Measurements from ENCODE around the gene UNC13A. TPM values are rescaled to one million over a fixed set of nuclear protein-coding genes. Genes with fewer than 3 reads are reported as not detected.
"Not testable (repeated sequence)": the region's sequence is repeated elsewhere in the genome, so short reads cannot be mapped to it uniquely, and the experiment has no call there.

UNC13A gene
- polyA plus RNA-seq, 1 experiment: 2.2 TPM

DNA sequence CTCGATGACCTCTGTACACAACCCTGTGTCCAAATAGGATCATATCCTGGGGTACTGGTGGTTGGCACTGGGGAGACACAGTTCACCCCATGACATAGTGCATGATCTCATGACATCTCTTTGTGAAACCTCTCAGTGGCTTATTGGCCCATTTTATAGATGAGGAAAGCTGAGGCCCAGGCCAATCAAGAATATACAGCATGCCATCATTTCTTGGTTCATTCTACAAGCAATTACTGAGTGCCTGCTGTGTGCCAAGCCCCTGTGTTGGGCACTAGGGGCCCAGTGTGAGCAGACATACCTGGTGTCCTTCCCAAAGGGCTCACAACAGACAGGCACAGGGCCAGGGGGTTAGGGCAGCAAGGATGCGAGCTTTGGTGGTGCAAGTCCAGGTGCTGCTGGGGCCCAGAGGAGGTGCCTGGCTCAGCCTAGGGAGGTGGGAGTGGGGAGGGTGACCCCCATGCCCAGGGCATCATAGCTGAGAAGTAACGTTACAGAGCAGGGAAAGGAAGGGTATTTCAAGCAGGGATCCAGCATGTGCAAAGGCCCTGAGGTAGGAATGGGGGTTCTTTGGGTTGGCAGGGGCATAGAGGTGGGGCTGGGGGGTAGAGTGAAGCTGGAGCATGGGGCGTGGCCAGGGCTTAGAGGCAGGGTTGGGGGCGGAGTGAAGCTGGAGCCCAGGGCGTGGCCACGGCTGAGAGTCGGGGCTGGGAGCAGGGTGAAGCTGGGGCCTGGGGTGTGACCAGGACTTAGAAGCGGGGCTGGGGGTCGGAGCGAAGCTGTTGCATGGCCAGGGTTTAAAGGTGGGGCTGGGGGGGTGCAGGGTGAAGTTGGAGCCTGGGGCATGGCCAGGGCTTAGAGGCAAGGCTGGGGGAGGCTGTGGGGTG, 112.0 kb downstream of the UNC13A start:
- Histone ChIP-seq H3K36me3 (ENCODE audit: control insufficient read depth, insufficient read depth, low read length) (peaks cover 41% of the 10 kb centered on the region), H3K27me3 (ENCODE audit: control insufficient read depth, insufficient read depth, low read length) (no peaks in the 10 kb centered on the region), H3K4me3 (ENCODE audit: low read depth, low read length) (no peak overlapping the region)
- CTCF ChIA-PET: interaction anchor here (0.6 to 3.4 kb wide), 9 partner anchors 9 to 111 kb away, joined by 3 to 16 read pairs (median 4); no protein-coding TSS in a partner anchor
- DNase-seq (ENCODE audit: low read depth): no peak
- POLR2A ChIA-PET: no interaction called here
- TF ChIP-seq, protein P1, sequence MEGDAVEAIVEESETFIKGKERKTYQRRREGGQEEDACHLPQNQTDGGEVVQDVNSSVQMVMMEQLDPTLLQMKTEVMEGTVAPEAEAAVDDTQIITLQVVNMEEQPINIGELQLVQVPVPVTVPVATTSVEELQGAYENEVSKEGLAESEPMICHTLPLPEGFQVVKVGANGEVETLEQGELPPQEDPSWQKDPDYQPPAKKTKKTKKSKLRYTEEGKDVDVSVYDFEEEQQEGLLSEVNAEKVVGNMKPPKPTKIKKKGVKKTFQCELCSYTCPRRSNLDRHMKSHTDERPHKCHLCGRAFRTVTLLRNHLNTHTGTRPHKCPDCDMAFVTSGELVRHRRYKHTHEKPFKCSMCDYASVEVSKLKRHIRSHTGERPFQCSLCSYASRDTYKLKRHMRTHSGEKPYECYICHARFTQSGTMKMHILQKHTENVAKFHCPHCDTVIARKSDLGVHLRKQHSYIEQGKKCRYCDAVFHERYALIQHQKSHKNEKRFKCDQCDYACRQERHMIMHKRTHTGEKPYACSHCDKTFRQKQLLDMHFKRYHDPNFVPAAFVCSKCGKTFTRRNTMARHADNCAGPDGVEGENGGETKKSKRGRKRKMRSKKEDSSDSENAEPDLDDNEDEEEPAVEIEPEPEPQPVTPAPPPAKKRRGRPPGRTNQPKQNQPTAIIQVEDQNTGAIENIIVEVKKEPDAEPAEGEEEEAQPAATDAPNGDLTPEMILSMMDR (IDR thresholded peaks at IDR 0.05; ENCODE audit: insufficient read depth, low read depth, low read length): no peak

DNA sequence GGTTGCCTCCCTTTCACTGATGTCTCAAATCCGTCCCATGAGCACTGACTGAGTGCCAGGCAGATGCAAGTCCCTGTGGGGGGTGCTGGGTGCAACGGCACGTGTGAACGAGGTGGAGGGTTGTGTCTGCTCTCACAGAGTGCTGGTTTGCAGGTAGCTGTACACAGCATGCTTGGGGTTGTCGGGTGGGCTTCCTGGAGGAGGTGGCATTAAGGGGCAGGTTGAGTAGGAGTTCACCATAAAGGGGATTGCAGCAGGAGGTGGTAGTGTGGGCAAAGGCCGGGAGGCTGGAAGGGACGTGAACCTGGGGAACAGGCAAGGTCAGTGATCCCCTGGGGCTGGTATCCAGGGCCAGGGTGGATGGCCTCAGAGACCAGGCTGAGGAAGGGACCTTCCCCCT, 115.5 kb downstream of the UNC13A start:
- POLR2A ChIA-PET: no interaction called here
- Histone ChIP-seq H3K36me3 (ENCODE audit: control insufficient read depth, insufficient read depth, low read length) (peaks cover 34% of the 10 kb centered on the region), H3K4me3 (ENCODE audit: low read depth, low read length) (no peak overlapping the region), H3K27me3 (ENCODE audit: control insufficient read depth, insufficient read depth, low read length) (no peaks in the 10 kb centered on the region)
- TF ChIP-seq, protein P1 (IDR thresholded peaks at IDR 0.05; ENCODE audit: insufficient read depth, low read depth, low read length): no peak
- no peak for DNase-seq (ENCODE audit: low read depth)
- CTCF ChIA-PET: interaction anchor here (1.2 to 3.4 kb wide), 11 partner anchors 9 to 132 kb away, joined by 3 to 16 read pairs (median 6); partner anchors contain the start of gene PGLS

DNA sequence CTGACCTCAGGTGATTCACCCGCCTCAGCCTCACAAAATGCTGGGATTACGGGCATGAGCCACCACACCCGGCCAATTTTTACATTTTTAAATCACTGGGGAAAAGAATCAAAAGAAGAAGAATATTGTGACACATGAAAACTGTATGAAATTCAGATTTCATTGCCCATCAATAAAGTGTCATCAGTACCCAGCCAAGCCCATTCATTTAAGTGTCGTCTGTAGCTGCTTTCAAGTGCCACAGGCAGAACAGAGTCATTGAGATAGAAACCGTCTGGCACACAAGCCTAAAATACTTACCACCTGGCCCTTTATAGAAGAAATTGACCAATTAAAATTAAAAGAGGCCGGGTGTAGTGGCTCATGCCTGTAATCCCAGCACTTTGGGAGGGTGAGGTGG, 117.4 kb downstream of the UNC13A start:
- Histone ChIP-seq H3K36me3 (ENCODE audit: control insufficient read depth, insufficient read depth, low read length) (peaks cover 28% of the 10 kb centered on the region), H3K4me3 (ENCODE audit: low read depth, low read length) (no peak overlapping the region), H3K27me3 (ENCODE audit: control insufficient read depth, insufficient read depth, low read length) (no peaks in the 10 kb centered on the region)
- ChIA-PET CTCF (interaction anchor here (1.2 to 1.3 kb wide), 2 partner anchors 15 to 74 kb away, joined by 3 to 4 read pairs; no protein-coding TSS in a partner anchor), POLR2A (no interaction called here)
- TF ChIP-seq, protein P1 (IDR thresholded peaks at IDR 0.05; ENCODE audit: insufficient read depth, low read depth, low read length): no peak
- no peak for DNase-seq (ENCODE audit: low read depth)

DNA sequence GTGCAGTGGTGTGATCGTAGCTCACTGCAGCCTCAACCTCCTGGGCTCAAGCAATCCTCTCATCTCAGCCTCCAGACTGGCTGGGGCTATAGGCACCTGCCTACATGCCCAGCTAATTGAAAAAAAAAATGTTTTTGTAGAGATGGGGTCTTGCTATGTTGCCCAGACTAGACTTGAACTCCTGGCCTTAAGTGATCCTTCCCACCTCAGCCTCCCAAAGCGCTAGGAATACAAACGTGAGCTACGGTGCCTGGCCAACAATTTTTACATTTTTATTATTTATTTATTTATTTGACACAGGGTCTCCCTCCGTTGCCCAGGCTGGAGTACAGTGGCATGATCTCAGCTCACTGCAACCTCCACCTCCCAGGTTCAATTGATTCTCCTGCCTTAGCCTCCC, 117.9 kb downstream of the UNC13A start:
- H3K4me3 ChIP-seq (ENCODE audit: low read depth, low read length); POLR2A ChIA-PET; H3K27me3 ChIP-seq (ENCODE audit: control insufficient read depth, insufficient read depth, low read length); DNase-seq (ENCODE audit: low read depth): not testable (repeated sequence)
- CTCF ChIA-PET: interaction anchor here (1.2 to 1.3 kb wide), 2 partner anchors 14 to 74 kb away, joined by 3 to 4 read pairs; no protein-coding TSS in a partner anchor
- H3K36me3 ChIP-seq (ENCODE audit: control insufficient read depth, insufficient read depth, low read length): peaks cover 27% of the 10 kb centered on the region

DNA sequence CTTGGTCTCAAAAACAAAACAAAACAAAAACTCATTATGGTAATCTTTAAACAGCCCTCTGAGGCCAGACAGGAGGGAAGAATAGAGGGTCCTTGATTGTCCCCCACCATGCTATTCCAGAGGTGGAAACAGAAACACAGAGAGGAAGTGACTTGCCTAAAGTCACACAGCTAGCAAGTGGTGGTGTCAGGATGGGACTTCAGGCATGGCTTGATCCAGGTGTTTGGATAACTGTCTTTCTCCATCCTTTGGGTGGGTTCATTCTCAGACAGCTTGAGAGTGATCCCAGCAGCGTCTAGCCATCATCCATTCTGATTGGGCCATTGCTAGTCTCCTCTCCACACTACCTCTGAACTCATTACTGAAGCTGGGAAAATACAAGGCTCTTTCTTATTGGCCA, 120.2 kb downstream of the UNC13A start:
- peaks cover 24% of the 10 kb centered on the region for H3K36me3 ChIP-seq (ENCODE audit: control insufficient read depth, insufficient read depth, low read length)
- no peak overlapping the region for H3K4me3 ChIP-seq (ENCODE audit: low read depth, low read length)
- TF ChIP-seq, protein P1 (IDR thresholded peaks at IDR 0.05; ENCODE audit: insufficient read depth, low read depth, low read length): no peak
- no peaks in the 10 kb centered on the region for H3K27me3 ChIP-seq (ENCODE audit: control insufficient read depth, insufficient read depth, low read length)
- DNase-seq (ENCODE audit: low read depth): no peak
- ChIA-PET POLR2A (no interaction called here), CTCF (no interaction called here)
